ENCODE measurements around the gene ADPGK.

DNA sequence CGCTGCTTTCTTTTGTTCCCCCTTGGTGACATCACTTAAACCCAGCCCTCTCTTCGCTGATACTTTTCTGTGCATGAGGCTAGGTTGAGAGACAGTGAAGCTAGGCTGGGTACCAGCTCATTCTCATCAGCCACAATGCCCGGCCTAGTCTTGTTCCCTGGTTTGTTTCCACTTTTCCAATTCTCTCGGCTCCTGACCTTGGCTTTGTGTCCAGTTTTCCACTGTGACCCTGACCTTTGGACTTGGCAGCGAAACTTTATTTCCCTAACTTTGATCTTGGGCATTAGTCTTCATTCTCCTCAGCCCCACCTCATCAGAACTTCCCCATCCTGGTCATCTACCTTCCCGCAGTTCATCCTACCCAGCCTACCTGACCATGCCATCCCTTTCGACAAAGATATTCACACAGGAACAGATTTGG is 908 bp upstream of the ADPGK start:
- TF ChIP-seq, protein P1, sequence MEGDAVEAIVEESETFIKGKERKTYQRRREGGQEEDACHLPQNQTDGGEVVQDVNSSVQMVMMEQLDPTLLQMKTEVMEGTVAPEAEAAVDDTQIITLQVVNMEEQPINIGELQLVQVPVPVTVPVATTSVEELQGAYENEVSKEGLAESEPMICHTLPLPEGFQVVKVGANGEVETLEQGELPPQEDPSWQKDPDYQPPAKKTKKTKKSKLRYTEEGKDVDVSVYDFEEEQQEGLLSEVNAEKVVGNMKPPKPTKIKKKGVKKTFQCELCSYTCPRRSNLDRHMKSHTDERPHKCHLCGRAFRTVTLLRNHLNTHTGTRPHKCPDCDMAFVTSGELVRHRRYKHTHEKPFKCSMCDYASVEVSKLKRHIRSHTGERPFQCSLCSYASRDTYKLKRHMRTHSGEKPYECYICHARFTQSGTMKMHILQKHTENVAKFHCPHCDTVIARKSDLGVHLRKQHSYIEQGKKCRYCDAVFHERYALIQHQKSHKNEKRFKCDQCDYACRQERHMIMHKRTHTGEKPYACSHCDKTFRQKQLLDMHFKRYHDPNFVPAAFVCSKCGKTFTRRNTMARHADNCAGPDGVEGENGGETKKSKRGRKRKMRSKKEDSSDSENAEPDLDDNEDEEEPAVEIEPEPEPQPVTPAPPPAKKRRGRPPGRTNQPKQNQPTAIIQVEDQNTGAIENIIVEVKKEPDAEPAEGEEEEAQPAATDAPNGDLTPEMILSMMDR (IDR thresholded peaks at IDR 0.05), result peak; percentile 0
- no peak for TF ChIP-seq EZH2 (IDR thresholded peaks at IDR 0.05; ENCODE audit: borderline replicate concordance, insufficient read depth, low read depth, low read length, poor library complexity, severe bottlenecking)
